Mammary epithelial cell (primary cell): Measurements from ENCODE around the gene MRPS23.

Source experiments
- EZH2 ChIP-seq: IDR thresholded peaks from 2 replicates; pipeline ENCODE4 v1.6.1; 2012; ENCODE audit warnings: low read length, inconsistent platforms, borderline replicate concordance
- TF ChIP-seq, protein P1 (sequence below), 2 donors: IDR thresholded peaks in 1 of 2; conservative IDR thresholded peaks in 1 of 2; 2 replicates each; pipeline ENCODE4 v1.5.1; 2011 to 2012; ENCODE audit warnings: inconsistent platforms in 2 of 2, low read length in 2 of 2, mild to moderate bottlenecking in 2 of 2, control low read depth in 1 of 2, low read depth in 1 of 2; ENCODE audit not compliant: insufficient read depth in 1 of 2; ENCODE audit errors: extremely low read depth in 1 of 2

DNA sequence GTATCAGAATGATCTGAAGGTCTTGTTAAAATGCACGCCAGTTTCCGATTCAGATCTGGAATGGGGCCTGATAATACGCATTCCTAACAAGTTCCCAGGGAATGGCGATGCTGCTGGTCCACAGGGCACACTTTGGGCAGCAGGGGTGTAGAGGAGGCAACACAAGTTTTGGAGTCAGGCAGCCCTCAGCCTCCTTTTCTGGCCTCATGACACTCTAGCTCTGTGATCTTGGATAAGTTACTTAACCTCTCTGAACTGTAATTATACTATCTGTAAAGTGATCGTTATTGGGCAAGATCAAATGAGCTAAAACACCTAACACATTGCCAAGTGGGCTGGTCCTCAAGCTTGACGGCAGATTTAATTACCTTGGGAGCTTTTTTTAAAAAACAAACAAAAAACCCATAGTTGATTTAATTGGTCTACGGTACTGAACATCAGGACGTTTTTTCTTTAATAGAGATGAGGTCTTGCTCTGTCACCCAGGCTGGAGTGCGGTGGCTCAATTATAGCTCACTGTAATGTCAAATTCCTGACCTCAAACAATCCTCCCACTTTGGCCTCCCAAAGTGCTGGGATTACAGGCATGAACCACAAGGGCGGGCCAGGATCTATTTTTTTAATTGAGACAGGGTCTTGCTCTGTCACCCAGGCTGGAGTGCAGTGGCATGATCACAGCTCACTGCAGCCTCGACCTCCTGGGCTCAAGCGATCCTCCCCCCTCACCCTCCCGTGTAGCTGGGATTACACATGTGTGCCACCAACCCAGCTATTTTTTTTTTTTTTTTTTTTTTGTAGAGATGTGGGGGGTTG is 10.0 kb upstream of the MRPS23 start:
- TF ChIP-seq EZH2, result no peak
- TF ChIP-seq, protein P1, sequence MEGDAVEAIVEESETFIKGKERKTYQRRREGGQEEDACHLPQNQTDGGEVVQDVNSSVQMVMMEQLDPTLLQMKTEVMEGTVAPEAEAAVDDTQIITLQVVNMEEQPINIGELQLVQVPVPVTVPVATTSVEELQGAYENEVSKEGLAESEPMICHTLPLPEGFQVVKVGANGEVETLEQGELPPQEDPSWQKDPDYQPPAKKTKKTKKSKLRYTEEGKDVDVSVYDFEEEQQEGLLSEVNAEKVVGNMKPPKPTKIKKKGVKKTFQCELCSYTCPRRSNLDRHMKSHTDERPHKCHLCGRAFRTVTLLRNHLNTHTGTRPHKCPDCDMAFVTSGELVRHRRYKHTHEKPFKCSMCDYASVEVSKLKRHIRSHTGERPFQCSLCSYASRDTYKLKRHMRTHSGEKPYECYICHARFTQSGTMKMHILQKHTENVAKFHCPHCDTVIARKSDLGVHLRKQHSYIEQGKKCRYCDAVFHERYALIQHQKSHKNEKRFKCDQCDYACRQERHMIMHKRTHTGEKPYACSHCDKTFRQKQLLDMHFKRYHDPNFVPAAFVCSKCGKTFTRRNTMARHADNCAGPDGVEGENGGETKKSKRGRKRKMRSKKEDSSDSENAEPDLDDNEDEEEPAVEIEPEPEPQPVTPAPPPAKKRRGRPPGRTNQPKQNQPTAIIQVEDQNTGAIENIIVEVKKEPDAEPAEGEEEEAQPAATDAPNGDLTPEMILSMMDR (conservative IDR thresholded peaks at IDR 0.05 in 1 of 2, IDR thresholded peaks at IDR 0.05 in 1 of 2; ENCODE audit: extremely low read depth in 1 of 2, insufficient read depth in 1 of 2, low read depth in 1 of 2, low read length in 2 of 2), result no peak
